ENCODE data around the gene PXK. TPM values are rescaled to one million over a fixed set of nuclear protein-coding genes. Genes with fewer than 3 reads are reported as not detected.
A peak's percentile ranks its signal among the peaks of the same experiment; 100 is the strongest.
"Not testable (repeated sequence)": the region's sequence is repeated elsewhere in the genome, so short reads cannot be mapped to it uniquely, and the experiment has no call there.

PXK gene
- total RNA-seq, 2 donors from 2014 or later: 8.2 to 12.7 TPM

GRCh38 chr3:58434511-58434910 is 101.8 kb downstream of the PXK start:
- no peak overlapping the region for H3K4me3 ChIP-seq
- ATAC-seq (no peak), DNase-seq (no peak)
- peak overlapping the region in 2 of 4 donors; percentile 83 to 85 for H3K27ac ChIP-seq
- intact Hi-C loops (cut with DNase I): no loop called here
- peaks cover 20% of the 10 kb centered on the region for H3K4me1 ChIP-seq
- WGBS, 2 donors: 87 to 96% methylated on average over 11 of the region's 11 CpGs
- no peaks in the 10 kb centered on the region for H3K9me3 ChIP-seq
- H3K36me3 ChIP-seq (replicated peaks in 1 of 2; ENCODE audit: insufficient read depth in 1 of 2, low read depth in 2 of 2): peaks cover 0 to 16% of the 10 kb centered on the region in 2 donors
- H3K27me3 ChIP-seq: no peaks in the 10 kb centered on the region
- TF ChIP-seq POLR2A (IDR thresholded peaks at IDR 0.05) (no peak), CTCF (IDR thresholded peaks at IDR 0.05) (no peak)

- TF ChIP-seq CTCF (IDR thresholded peaks at IDR 0.05): no peak
- no peak for TF ChIP-seq POLR2A (IDR thresholded peaks at IDR 0.05)
- no peak for ATAC-seq
Measured at GRCh38 chr3:58434990-58435389, 102.3 kb downstream of the PXK start.

DNA sequence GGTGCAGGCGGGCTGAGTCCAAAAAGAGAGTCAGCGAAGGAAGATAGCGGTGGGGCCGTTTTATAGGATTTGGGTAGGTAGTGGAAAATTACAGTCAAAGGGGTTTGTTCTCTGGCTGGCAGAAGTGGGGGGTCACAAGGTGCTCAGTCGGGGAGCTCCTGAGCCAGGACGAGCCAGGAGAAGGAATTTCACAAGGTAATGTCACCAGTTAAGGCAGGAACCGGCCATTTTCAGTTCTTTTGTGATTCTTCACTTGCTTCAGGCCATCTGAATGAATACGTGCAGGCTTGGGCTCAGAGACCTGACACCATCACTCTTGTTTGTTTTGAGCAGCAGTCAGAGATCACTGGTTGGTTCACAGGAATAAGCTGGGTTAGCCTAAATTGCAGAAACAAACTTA is 104.6 kb downstream of the PXK start:
- H3K4me3 ChIP-seq; H3K27me3 ChIP-seq; intact Hi-C loops (cut with DNase I); DNase-seq; H3K9me3 ChIP-seq; H3K27ac ChIP-seq; ATAC-seq; H3K36me3 ChIP-seq (replicated peaks in 1 of 2; ENCODE audit: insufficient read depth in 1 of 2, low read depth in 2 of 2): not testable (repeated sequence)
- H3K4me1 ChIP-seq: peaks cover 14% of the 10 kb centered on the region
- 74% methylated on average over 8 of the region's 8 CpGs for WGBS, 2 donors

More at GRCh38 chr3:58434990-58435389, 102.3 kb downstream of the PXK start:
- Histone ChIP-seq H3K9me3 (no peaks in the 10 kb centered on the region), H3K27me3 (no peaks in the 10 kb centered on the region), H3K27ac (peak overlapping the region in 2 of 4 donors; percentile 13 to 83), H3K4me1 (peaks cover 20% of the 10 kb centered on the region), H3K36me3 (replicated peaks in 1 of 2; ENCODE audit: insufficient read depth in 1 of 2, low read depth in 2 of 2) (peaks cover 0 to 11% of the 10 kb centered on the region in 2 donors), H3K4me3 (no peak overlapping the region)
- peak in 2 of 4 donors; percentile 18 to 26 for DNase-seq
- intact Hi-C loops (cut with DNase I): no loop called here
- 56 to 68% methylated on average over 1 of the region's 1 CpG for WGBS, 2 donors

DNA sequence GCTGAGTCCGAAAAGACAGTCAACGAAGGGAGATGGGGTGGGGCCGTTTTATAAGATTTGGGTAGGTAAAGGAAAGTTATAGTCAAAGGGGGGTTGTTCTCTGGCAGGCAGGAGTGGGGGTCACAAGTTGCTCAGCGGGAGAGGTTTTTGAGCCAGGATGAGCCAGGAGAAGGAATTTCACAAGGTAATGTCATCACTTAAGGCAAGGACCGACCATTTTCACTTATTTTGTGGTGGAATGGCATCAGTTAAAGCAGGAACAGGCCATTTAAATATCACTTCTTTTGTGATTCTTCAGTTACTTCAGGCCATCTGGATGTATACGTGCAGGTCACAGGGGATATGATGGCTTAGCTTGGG is 108.3 kb downstream of the PXK start:
- intact Hi-C loops (cut with DNase I); H3K36me3 ChIP-seq (replicated peaks in 1 of 2; ENCODE audit: insufficient read depth in 1 of 2, low read depth in 2 of 2); H3K4me1 ChIP-seq; H3K9me3 ChIP-seq; DNase-seq; ATAC-seq; H3K4me3 ChIP-seq; H3K27me3 ChIP-seq; H3K27ac ChIP-seq: not testable (repeated sequence)
- 85 to 92% methylated on average over 6 of the region's 6 CpGs for WGBS, 2 donors

GRCh38 chr3:58441514-58442450 is 109.1 kb downstream of the PXK start:
- ATAC-seq (no peak), DNase-seq (no peak)
- intact Hi-C loops (cut with DNase I): no loop called here
- Histone ChIP-seq H3K9me3 (no peaks in the 10 kb centered on the region), H3K36me3 (replicated peaks in 1 of 2; ENCODE audit: insufficient read depth in 1 of 2, low read depth in 2 of 2) (no peaks in the 10 kb centered on the region), H3K27me3 (no peaks in the 10 kb centered on the region), H3K27ac (no peak overlapping the region), H3K4me3 (no peak overlapping the region), H3K4me1 (no peaks in the 10 kb centered on the region)
- TF ChIP-seq POLR2A (IDR thresholded peaks at IDR 0.05): no peak
- no peak for TF ChIP-seq CTCF (IDR thresholded peaks at IDR 0.05)
- 72 to 75% methylated on average over 4 of the region's 4 CpGs for WGBS, 2 donors
